Lung (tissue), 12 donors: ENCODE measurements around the gene PCDH12. TPM values are rescaled to one million over a fixed set of nuclear protein-coding genes. Genes with fewer than 3 reads are reported as not detected.
A peak's percentile ranks its signal among the peaks of the same experiment; 100 is the strongest.

Experiments used
- ATAC-seq: fragments of 200-7000 bp; cut with Tn5 transposase; one replicate; pipeline ENCODE4 v1.9.1; 2020; ENCODE audit warnings: moderate number of reproducible peaks; ENCODE audit not compliant: insufficient read depth, low FRiP score
- DNase-seq, 3 donors: peaks; one replicate each; pipeline ENCODE4 v3.0.0-alpha.2; 2013 to 2017
- H3K27ac ChIP-seq, 2 donors: one replicate each; pipeline ENCODE4 v1.5.1; 2013; ENCODE audit warnings: mild to moderate bottlenecking in 2 of 2, moderate library complexity in 2 of 2, control low read depth in 1 of 2, inconsistent platforms in 1 of 2, low read depth in 1 of 2, low read length in 1 of 2
- H3K27me3 ChIP-seq, 3 donors: one replicate each; pipeline ENCODE4 v1.5.1; 2013; ENCODE audit warnings: low read length in 2 of 3; ENCODE audit not compliant: control insufficient read depth in 3 of 3, insufficient read depth in 3 of 3
- H3K36me3 ChIP-seq, 4 donors: one replicate each; pipeline ENCODE4 v1.5.1; 2013; ENCODE audit warnings: low read length in 4 of 4, mild to moderate bottlenecking in 1 of 4, moderate library complexity in 1 of 4; ENCODE audit not compliant: control insufficient read depth in 4 of 4, insufficient read depth in 4 of 4
- H3K4me1 ChIP-seq, 5 donors: one replicate each; pipeline ENCODE4 v1.5.1; 2013; ENCODE audit warnings: low read length in 5 of 5, mild to moderate bottlenecking in 2 of 5, moderate library complexity in 1 of 5; ENCODE audit not compliant: control insufficient read depth in 5 of 5, insufficient read depth in 5 of 5
- H3K4me3 ChIP-seq: one replicate; pipeline ENCODE4 v1.5.1; 2013; ENCODE audit warnings: mild to moderate bottlenecking, control low read depth, moderate library complexity
- H3K9ac ChIP-seq, 2 donors: one replicate each; pipeline ENCODE4 v1.5.1; 2013; ENCODE audit warnings: low read length in 2 of 2, control low read depth in 1 of 2; ENCODE audit not compliant: insufficient read depth in 1 of 2
- H3K9me3 ChIP-seq, 4 donors: one replicate each; pipeline ENCODE4 v1.5.1; 2013; ENCODE audit warnings: low read length in 3 of 4, mild to moderate bottlenecking in 1 of 4, moderate library complexity in 1 of 4; ENCODE audit not compliant: control insufficient read depth in 4 of 4, insufficient read depth in 3 of 4
- CTCF ChIP-seq: IDR thresholded peaks from 2 replicates; pipeline ENCODE4 v1.5.1; 2012; ENCODE audit warnings: mild to moderate bottlenecking; ENCODE audit errors: control extremely low read depth, extremely low read depth
- WGBS, 2 donors: extraction: QIAGEN DNeasy Blood & Tissue Kit; methylation state at CpG; one replicate each; pipeline ENCODE4 v1.1.7; 2013; 5-methylcytosine and 5-hydroxymethylcytosine counted together
- polyA plus RNA-seq, 2 donors: library from polyadenylated mRNA; stranded (reverse); fragments of 200-250 nt; gene quantifications; one replicate each; pipeline ENCODE4 v1.2.1, GENCODE V29; 2013
- total RNA-seq, 2 donors: library from RNA; depleted of rRNA in 1 of 2; stranded (reverse); fragments of >200 nt in 1 of 2; gene quantifications; one replicate each; pipeline ENCODE4 v1.2.1, GENCODE V29; 2014 to 2021
- donor health status: control.
- donor health status: control.
- donor health status: Bipolar disorder and iron deficiency.
- donor health status: healthy.
- donor health status: DM: yes; HTN: yes; CAD: no.

The PCDH12 gene
- total and polyA plus RNA-seq, 4 donors = 3.9 to 34.2 (median 11.3) TPM

GRCh38 chr5:141969783-141970771 is 12.1 kb upstream of the PCDH12 start:
- Histone ChIP-seq H3K4me1 (peaks cover 0 to 16% (median 8%) of the 10 kb centered on the region in 5 donors), H3K27ac (peak overlapping the region; percentile 96 to 100), H3K4me3 (peak overlapping the region; percentile 83), H3K27me3 (no peaks in the 10 kb centered on the region), H3K36me3 (peaks cover 5 to 14% (median 7%) of the 10 kb centered on the region in 4 donors), H3K9ac (peak overlapping the region; percentile 93 to 94), H3K9me3 (no peaks in the 10 kb centered on the region)
- no peak for TF ChIP-seq CTCF
- WGBS, 2 donors = 80 to 81% methylated on average over 2 of the region's 2 CpGs
- DNase-seq (no peak), ATAC-seq (no peak)

- Histone ChIP-seq H3K27ac (peak within 1 kb of the TSS; percentile 96 to 100), H3K27me3 (no peaks in the 10 kb centered on the region), H3K4me1 (peaks cover 0 to 16% (median 8%) of the 10 kb centered on the region in 5 donors), H3K9ac (peak within 1 kb of the TSS; percentile 93 to 94), H3K9me3 (no peaks in the 10 kb centered on the region), H3K4me3 (peak within 1 kb of the TSS; percentile 83), H3K36me3 (peaks cover 3 to 7% (median 4%) of the 10 kb centered on the region in 4 donors)
- peak; percentile 96 for ATAC-seq
- peak; percentile 78 for TF ChIP-seq CTCF
- WGBS, 2 donors = 0 to 1% methylated on average over 62 to 63 of the region's 63 CpGs
- peak; percentile 95 to 96 (median 95) for DNase-seq
Measured at GRCh38 chr5:141968914-141969608, 11.1 kb upstream of the PCDH12 start, which contains the start of gene RNF14. Gene RNF14, plus strand, starts transcription at chr5:141969105. Its CDS starts 4,484 bp downstream, at chr5:141973589.

- H3K9ac ChIP-seq = no peak overlapping the region
- no peaks in the 10 kb centered on the region for H3K9me3 ChIP-seq
- 97 to 99% methylated on average over 2 of the region's 2 CpGs for WGBS, 2 donors
- DNase-seq (no peak), ATAC-seq (no peak)
- H3K4me3 ChIP-seq = no peak overlapping the region
- H3K27me3 ChIP-seq = no peaks in the 10 kb centered on the region
- no peak overlapping the region for H3K27ac ChIP-seq
- no peak for TF ChIP-seq CTCF
- peaks cover 0 to under 1% (median 0%) of the 10 kb centered on the region in 4 donors for H3K36me3 ChIP-seq
- H3K4me1 ChIP-seq = peaks cover 0 to 16% (median 8%) of the 10 kb centered on the region in 5 donors
Measured at GRCh38 chr5:141966963-141967333, 8.9 kb upstream of the PCDH12 start.
